Measurements from ENCODE around the gene UQCC3.

DNA sequence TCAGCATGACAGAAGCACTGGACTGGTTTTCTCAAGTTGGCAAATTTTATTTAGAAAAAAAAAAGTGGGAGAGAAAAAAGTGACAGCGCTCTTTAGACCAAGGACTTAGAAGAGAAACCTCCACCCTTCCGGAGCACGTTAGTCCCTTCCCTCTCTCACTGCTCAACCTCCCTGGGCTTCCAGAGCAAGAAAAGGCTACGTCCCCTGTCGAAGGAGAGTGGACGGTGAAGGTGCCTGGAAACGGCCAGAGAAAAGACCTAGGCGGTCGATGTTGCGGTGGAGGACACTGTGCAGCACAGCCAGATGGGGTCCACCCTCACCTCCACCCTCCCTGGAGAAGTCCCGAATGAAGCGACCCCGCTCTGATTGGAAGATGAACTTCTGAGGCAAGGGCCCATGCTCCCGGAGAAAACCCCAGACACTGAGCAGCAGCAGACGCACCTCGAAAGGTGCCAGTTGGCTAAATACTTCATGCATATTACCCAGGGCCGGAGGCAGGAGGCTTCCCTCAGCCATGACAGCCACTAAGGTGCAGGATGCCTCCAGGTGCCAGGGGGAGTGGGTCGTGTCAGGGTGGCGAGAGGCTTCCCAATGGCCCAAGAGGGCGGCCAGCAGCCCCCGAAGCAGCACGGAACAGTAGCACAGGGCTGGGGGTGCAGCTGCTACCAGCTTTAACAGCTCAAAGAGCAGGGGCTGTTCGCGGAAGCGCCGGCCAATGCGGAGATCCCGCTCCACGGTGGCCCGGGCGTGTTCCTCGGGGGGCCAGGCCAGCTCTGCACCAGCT is 24.5 kb upstream of the UQCC3 start:
- TF ChIP-seq POLR2A (IDR thresholded peaks at IDR 0.05) (no peak), EP300 (IDR thresholded peaks at IDR 0.05) (no peak), POLR2AphosphoS5 (IDR thresholded peaks at IDR 0.05) (no peak)
- TF ChIP-seq, protein P1, sequence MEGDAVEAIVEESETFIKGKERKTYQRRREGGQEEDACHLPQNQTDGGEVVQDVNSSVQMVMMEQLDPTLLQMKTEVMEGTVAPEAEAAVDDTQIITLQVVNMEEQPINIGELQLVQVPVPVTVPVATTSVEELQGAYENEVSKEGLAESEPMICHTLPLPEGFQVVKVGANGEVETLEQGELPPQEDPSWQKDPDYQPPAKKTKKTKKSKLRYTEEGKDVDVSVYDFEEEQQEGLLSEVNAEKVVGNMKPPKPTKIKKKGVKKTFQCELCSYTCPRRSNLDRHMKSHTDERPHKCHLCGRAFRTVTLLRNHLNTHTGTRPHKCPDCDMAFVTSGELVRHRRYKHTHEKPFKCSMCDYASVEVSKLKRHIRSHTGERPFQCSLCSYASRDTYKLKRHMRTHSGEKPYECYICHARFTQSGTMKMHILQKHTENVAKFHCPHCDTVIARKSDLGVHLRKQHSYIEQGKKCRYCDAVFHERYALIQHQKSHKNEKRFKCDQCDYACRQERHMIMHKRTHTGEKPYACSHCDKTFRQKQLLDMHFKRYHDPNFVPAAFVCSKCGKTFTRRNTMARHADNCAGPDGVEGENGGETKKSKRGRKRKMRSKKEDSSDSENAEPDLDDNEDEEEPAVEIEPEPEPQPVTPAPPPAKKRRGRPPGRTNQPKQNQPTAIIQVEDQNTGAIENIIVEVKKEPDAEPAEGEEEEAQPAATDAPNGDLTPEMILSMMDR (IDR thresholded peaks at IDR 0.05): no peak
